HG02588 (cell line): ENCODE data around the gene YIPF3.

Source experiments
- ATAC-seq: cut with Tn5 transposase; IDR thresholded peaks from one replicate; pipeline ENCODE4 v1.9.1; 2021; ENCODE audit warnings: mild to moderate bottlenecking, moderate library complexity; ENCODE audit not compliant: unreplicated experiment

The YIPF3 gene

DNA sequence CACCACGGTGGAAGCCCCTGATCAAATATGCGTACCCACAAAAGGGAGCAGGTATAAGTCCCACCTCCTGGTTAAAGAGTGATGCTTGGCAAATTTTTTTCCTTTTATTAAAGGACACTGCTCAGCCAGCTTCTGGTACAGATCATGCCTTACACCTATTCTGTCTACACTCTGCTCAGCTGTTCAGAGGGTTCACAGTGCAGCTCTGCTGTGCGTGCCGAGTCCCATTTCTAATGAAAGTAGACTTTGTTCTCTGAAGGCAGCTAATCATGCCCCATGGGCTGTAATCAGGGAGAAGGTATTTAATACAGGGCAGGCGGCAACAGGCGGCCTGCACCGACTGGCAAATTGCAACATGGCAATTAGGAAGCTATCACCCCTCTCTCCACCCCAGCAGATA, 22.9 kb downstream of the YIPF3 start:
- no peak for ATAC-seq

DNA sequence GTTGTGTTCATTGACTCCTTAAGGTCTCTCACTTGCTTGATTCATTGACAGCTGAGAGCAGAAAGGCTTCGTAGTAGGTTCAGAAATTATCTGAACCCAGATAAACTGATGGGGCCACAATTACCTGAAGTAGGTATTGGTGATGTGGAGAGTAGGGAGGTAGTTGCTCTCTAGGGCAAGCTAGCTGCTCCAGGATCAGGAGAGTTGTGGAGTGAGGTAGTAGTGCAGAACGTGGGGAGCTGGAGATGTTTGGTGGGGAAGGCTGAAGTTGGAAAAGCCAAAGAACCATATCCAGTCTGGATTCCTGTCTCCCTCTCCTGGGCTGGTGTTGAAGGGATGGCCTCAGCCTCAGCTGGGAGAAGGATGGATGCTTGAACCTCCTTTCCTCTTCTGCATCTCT, 23.5 kb downstream of the YIPF3 start:
- ATAC-seq, result no peak

DNA sequence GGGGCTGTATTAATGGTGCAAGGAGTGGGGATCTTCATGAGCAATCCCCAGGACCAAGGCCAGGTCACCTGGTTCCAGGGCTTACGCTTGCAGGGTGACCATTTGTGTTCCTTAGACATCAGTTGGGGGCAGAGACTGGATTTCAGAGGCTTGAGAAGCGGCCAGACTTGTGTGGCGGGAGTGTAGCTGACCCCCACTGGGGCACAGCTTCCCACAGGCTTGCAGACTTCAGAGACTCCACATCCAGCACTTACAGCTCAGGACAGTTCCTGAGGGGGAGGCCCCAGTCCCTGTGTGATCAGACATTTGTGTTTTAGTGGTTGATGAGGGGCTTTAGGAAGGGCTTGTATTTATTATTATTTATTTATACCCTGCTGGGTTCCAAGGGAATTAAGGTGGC, 24.1 kb downstream of the YIPF3 start:
- ATAC-seq, result no peak

DNA sequence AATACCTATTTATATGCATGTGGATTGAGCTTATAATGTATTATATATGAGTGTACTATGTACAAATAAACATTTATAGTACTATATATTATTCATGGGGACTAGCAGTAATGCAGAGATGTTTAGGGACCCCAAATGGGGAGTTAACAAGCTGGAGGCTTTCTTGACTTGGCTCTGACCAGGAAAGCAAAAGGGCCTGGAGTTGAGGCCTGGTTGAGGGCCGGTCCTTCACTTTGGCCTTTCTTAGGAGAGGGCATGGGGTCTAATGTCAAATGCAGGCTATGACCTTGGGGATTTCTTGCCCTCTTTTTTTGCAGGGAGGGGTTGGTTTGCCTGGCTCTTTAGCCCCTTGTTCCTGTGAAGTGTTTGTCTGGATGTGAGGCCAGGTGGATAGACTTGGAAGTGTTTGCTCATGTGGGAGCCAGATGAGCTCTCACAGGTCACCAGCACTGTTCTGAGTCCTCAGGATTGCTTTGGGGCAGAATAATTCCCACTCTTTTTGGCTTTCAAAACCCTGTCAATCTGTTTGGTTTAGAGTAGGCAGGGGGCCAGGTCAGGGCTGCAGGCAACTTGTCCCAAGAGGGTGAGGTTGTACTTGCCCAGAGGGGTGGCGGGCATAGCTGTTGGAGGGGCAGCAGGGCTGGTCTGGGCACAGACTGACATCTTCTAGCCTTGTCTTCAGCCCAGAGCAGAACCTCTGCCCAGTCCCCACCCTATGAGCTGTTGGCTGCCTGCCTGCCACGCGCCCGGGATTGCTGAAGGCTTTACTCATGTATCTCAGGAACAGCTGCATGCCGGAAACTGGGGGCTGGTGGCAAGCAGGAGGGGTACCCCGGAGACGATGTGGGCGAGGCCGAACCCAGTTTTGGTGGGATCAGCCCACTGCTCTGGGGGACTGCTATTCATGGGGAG, 24.7 kb downstream of the YIPF3 start:
- ATAC-seq, result no peak

DNA sequence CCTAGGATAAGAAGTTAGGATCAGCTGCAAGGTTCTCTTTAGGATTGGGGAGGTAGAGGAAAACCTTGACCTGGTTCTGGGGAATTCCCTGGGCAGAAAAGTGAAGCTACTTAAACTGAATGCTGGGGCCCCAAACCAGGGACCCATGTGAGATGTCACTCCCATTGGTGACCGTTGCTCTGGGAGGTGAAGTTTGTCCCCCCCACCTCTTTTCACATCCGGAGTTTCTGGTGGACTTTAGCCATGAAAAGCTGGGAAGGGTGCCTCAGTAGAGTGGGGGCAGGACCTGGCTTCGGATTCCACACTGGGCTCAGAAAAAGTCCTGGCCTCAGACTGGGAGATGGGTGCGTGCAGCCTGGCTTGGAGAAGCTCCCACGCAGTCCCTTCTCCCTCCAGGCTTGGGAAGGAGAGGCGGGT, 26.2 kb downstream of the YIPF3 start:
- ATAC-seq, result no peak

- no peak for ATAC-seq
Measured at GRCh38 chr6:43489277-43490072, 27.3 kb downstream of the YIPF3 start.

DNA sequence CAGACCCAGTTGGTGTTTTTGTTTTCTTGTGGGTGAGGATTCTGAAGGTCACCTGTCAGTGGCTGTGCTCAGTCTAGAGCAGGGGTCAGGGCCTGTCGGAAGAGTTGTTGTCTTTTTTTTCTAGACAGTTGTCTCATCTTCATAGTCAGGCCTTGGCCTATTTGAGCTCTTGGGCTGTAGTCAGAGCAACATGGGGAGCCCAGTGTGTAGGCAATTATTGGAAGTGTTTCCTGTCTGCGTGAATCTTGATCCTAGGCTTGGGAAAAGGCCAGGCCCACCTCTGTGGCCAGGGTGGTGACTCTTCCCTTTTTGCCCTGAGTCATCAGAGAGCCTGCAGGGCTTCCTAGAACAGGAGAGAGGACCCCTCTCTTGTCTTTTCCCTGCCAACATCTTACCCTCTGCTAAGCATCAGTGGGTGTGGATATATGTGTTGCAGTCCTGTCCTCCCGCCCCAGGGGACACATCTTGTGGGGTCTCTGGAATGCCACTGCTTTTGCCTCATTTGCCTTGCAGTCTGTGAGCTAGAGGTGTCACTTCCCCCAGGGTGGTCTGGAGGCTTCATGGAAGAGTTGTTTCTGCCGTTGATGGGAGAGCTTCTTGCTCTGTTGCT, 28.0 kb downstream of the YIPF3 start:
- no peak for ATAC-seq

- ATAC-seq, result no peak
Measured at GRCh38 chr6:43481591-43482236, 35.0 kb downstream of the YIPF3 start.

- no peak for ATAC-seq
Measured at GRCh38 chr6:43481075-43481474, 35.7 kb downstream of the YIPF3 start.

GRCh38 chr6:43478008-43478372, 38.7 kb downstream of the YIPF3 start:
- no peak for ATAC-seq

DNA sequence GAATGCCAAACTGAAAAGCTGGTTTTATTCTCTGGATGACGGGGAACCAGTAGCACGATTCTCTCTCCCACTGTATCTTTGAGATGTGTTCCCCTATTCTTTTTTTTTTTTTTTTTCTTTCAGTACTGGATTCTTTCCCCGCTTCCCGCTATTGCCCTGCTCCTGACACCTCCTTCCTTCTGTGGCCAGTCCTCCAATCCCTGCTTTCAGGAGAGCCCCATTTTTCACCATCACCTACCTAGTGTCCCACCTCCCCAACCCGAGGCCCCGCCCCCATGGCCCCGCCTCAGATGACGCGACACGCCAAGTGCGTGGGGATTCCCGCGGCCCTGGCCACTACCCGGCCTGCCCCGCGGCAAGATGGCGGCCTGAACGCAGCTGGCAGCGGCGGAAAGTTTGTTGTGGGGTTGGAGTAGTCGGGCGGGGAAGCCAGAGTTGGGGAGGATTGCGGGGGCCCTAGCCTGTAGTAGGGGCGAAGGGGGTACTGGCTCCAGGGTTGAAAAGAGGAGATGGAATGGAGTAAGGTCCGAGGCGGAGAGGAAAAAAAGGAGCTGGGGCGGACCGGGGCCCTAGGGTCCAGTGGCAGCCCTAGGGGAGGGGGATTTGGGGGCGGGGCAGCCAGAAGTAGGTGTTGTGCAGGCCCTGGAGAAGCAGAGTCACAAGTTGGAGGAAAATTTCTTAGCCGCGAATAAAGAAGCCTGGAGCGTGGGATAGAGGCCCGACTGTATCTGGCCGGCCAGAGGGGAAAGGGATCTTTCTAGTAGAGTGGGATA, 39.3 kb downstream of the YIPF3 start, which contains the start of gene TJAP1:
Gene TJAP1, plus strand, starts transcription at position 336 of the 773 bp plus-strand sequence. CDS start 21,432 bp downstream, outside the sequence.
- ATAC-seq, result peak; percentile 97

GRCh38 chr6:43476746-43477145, 40.0 kb downstream of the YIPF3 start:
- no peak for ATAC-seq

GRCh38 chr6:43475516-43475915, 41.2 kb downstream of the YIPF3 start:
- ATAC-seq, result no peak

GRCh38 chr6:43472515-43472914, 44.2 kb downstream of the YIPF3 start:
- ATAC-seq, result no peak

DNA sequence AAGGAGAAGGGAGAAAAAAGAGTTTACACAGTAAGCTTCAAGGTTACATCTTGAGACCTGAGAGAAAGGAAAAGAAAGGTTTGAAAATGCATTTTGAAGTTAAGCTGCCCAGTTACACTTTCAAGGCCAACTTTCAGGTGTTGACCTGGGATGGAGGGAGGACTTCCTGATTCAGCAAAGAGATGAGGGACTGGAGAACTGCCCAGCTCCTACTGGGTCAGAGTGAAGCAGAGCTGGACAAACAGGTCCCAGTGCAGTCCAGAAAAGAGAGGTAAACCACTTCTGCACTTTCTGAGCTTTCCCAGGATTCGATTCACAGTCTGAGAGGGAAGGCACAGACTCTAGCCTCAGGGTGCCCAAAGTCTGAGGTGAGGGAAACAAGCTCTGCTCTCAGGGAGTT, 45.3 kb downstream of the YIPF3 start:
- ATAC-seq, result no peak

GRCh38 chr6:43469947-43470346, 46.8 kb downstream of the YIPF3 start:
- ATAC-seq, result no peak

- ATAC-seq, result no peak
Measured at GRCh38 chr6:43468748-43469681, 47.7 kb downstream of the YIPF3 start.

GRCh38 chr6:43468240-43468639, 48.5 kb downstream of the YIPF3 start:
- ATAC-seq, result no peak

DNA sequence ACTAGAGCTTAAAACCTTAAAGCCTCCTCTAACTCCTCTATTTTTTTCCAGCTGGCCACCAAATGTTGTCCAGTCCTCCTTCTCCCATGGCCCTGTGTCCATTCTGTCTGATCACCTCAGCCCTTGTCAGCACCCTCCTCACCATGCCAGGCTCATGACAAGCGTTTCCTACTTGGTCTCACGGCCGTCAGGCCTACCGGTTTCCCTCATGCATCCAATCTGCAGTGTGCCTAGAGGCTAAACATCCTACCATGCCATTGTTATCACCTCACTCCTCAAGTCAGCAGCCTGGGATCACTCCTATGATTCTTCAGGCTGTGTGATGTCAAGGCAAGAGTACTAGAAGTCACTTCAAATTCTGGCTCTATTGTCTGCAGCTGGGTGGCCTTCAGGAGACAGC, 49.0 kb downstream of the YIPF3 start:
- ATAC-seq, result no peak
